Measurements from ENCODE around the gene NOX3.

Gene NOX3

DNA sequence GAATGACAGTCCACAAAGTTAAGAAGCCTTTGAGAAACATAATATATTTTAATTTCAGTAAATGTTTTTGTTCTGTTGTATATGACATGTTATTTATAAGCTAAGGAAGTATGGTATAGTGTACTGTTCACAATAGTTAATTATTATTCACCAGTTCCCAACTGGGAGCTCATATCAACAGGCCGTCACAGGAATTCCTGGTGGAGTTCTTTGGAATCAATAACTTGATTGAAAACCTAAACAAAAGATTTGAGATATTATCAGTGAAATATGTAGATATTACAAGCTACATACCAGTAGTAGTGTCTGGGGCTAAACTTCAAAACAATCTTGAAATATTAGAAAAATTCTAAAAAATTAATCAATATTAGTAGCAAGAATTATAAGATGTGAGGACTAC, 60.3 kb downstream of the NOX3 start:
- no peaks in the 10 kb centered on the region for H3K27me3 ChIP-seq (ENCODE audit: insufficient read depth, poor library complexity, severe bottlenecking)
- no peak overlapping the region for H3K27ac ChIP-seq (replicated peaks)
- H3K4me3 ChIP-seq (replicated peaks; ENCODE audit: insufficient read depth, low read length) = no peak overlapping the region
- TF ChIP-seq POLR2AphosphoS5 (IDR thresholded peaks at IDR 0.05; ENCODE audit: low read depth) (no peak), CTCF (IDR thresholded peaks at IDR 0.05; ENCODE audit: insufficient read depth, low read length) (no peak)
- DNase-seq (ENCODE audit: low read depth in 1 of 2, low spot score in 1 of 2) = no peak

DNA sequence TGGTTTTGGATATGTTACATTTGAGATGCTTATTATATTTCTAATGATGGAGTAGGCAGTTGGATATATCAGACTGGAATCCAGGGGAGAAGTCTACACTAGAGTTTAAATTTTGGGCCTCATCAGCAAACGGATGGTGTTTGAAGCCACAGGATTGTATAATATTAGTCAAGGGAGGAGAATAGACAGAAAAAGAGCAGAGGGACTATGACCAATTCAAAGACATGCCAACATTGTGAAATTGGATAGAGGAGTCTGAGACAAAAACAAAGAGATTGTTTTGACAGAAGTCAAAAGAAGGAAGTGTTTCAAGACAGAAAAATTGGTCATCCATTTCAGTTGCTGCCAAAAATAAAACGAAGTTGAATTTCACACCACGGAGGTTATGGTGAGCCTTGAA, 66.5 kb downstream of the NOX3 start:
- Histone ChIP-seq H3K27me3 (ENCODE audit: insufficient read depth, poor library complexity, severe bottlenecking) (no peaks in the 10 kb centered on the region), H3K27ac (replicated peaks) (no peak overlapping the region), H3K4me3 (replicated peaks; ENCODE audit: insufficient read depth, low read length) (no peak overlapping the region)
- DNase-seq (ENCODE audit: low read depth in 1 of 2, low spot score in 1 of 2) = peak in 1 of 2 experiments; percentile 54
- TF ChIP-seq CTCF (IDR thresholded peaks at IDR 0.05; ENCODE audit: insufficient read depth, low read length) = no peak
- TF ChIP-seq REST (IDR thresholded peaks at IDR 0.05; ENCODE audit: insufficient replicate concordance, low read depth) = no peak

- H3K4me3 ChIP-seq (replicated peaks; ENCODE audit: insufficient read depth, low read length) = no peak overlapping the region
- no peak for DNase-seq (ENCODE audit: low read depth in 1 of 2, low spot score in 1 of 2)
- H3K27ac ChIP-seq (replicated peaks) = no peak overlapping the region
- TF ChIP-seq GABPA (IDR thresholded peaks at IDR 0.05; ENCODE audit: low read depth) (no peak), CTCF (IDR thresholded peaks at IDR 0.05; ENCODE audit: insufficient read depth, low read length) (no peak), POLR2AphosphoS5 (IDR thresholded peaks at IDR 0.05; ENCODE audit: low read depth) (no peak), REST (IDR thresholded peaks at IDR 0.05; ENCODE audit: insufficient replicate concordance, low read depth) (no peak), SPI1 (IDR thresholded peaks at IDR 0.05; ENCODE audit: borderline replicate concordance, low read depth) (no peak)
- no peaks in the 10 kb centered on the region for H3K27me3 ChIP-seq (ENCODE audit: insufficient read depth, poor library complexity, severe bottlenecking)
These were observed 67.0 kb downstream of the NOX3 start for GRCh38 chr6:155388591-155388990.

DNA sequence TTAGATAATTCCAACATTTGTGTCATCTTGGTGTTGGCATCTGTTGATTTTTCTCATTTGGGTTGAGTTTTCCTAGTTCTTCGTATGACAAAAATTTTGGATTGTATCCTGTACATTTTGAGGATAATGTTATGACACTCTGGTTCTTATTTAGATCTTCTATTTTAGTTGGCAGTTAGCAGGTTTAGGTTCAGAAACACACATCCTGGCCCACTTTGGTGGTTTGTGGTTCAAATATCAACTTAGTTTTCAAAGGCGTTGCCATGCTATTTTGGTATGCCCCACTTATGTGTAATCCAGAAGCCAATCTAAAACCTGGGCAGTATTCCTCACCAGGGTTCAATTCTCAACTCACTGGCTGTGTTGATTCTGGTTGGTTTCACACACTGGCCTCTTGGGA, 68.2 kb downstream of the NOX3 start:
- no peak for DNase-seq (ENCODE audit: low read depth in 1 of 2, low spot score in 1 of 2)

More for the DNA sequence above, 68.2 kb downstream of the NOX3 start:
- Histone ChIP-seq H3K4me3 (replicated peaks; ENCODE audit: insufficient read depth, low read length) (no peak overlapping the region), H3K27ac (replicated peaks) (no peak overlapping the region), H3K27me3 (ENCODE audit: insufficient read depth, poor library complexity, severe bottlenecking) (no peaks in the 10 kb centered on the region)
- no peak for TF ChIP-seq REST (IDR thresholded peaks at IDR 0.05; ENCODE audit: insufficient replicate concordance, low read depth)
- no peak for TF ChIP-seq SPI1 (IDR thresholded peaks at IDR 0.05; ENCODE audit: borderline replicate concordance, low read depth)
- TF ChIP-seq CTCF (IDR thresholded peaks at IDR 0.05; ENCODE audit: insufficient read depth, low read length) = no peak
- no peak for TF ChIP-seq GABPA (IDR thresholded peaks at IDR 0.05; ENCODE audit: low read depth)
- no peak for TF ChIP-seq POLR2AphosphoS5 (IDR thresholded peaks at IDR 0.05; ENCODE audit: low read depth)
